Neutrophil (primary cell): ENCODE measurements around the gene EPHA7.

Source experiments
- H3K27ac ChIP-seq: fragments of 200-600 bp; sonication (generic); 2 replicates; pipeline ENCODE4 v1.5.1; 2016; ENCODE audit warnings: mild to moderate bottlenecking, moderate library complexity
- H3K27me3 ChIP-seq: fragments of 200-600 bp; sonication (generic); 2 replicates; pipeline ENCODE4 v1.6.0; 2016; ENCODE audit warnings: mild to moderate bottlenecking
- H3K36me3 ChIP-seq: fragments of 200-600 bp; sonication (generic); 2 replicates; pipeline ENCODE4 v1.5.1; 2017
- H3K4me1 ChIP-seq, 2 experiments: fragments of 200-600 bp in 1 of 2; sonication (generic) in 1 of 2; 1 replicate in 1 of 2; 2 replicates in 1 of 2; pipeline versions ENCODE4 v1.5.1 to v1.6.1; 2013 to 2016; ENCODE audit warnings: low read depth in 1 of 2, low read length in 1 of 2, mild to moderate bottlenecking in 1 of 2, moderate library complexity in 1 of 2; ENCODE audit not compliant: control insufficient read depth in 1 of 2, insufficient read depth in 1 of 2
- H3K4me3 ChIP-seq, 2 experiments: fragments of 200-600 bp in 1 of 2; sonication (generic) in 1 of 2; 1 replicate in 1 of 2; 2 replicates in 1 of 2; pipeline ENCODE4 v1.5.1; 2013 to 2016; ENCODE audit warnings: low read depth in 1 of 2, low read length in 1 of 2, mild to moderate bottlenecking in 1 of 2, moderate library complexity in 1 of 2
- H3K9me3 ChIP-seq: fragments of 200-600 bp; sonication (generic); 2 replicates; pipeline ENCODE4 v1.5.1; 2016
- TF ChIP-seq, protein P1 (sequence below): fragments of 200-600 bp; sonication (generic); IDR thresholded peaks from 2 replicates; pipeline ENCODE4 v1.5.1; 2016; ENCODE audit warnings: antibody characterized with exemption

The EPHA7 gene

DNA sequence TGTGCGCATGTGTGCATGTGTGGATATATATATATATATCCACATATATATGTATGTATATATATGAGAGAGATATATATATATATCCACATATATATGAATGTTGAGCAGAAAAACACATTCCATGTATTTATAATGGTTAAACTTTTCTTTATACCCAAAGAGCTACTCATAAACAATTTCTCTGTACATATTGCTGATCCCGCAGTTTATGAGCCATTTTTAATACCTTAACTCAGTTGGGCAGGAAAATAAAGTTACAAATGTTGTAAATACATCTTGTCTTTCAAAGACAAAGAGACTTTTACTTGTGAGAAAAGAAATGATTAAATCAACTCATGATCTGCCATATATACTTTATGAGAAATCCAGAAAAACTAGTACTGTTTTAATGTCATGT lies 18.1 kb upstream of the EPHA7 start:
- no peaks in the 10 kb centered on the region for H3K27me3 ChIP-seq
- no peaks in the 10 kb centered on the region for H3K9me3 ChIP-seq
- TF ChIP-seq, protein P1, sequence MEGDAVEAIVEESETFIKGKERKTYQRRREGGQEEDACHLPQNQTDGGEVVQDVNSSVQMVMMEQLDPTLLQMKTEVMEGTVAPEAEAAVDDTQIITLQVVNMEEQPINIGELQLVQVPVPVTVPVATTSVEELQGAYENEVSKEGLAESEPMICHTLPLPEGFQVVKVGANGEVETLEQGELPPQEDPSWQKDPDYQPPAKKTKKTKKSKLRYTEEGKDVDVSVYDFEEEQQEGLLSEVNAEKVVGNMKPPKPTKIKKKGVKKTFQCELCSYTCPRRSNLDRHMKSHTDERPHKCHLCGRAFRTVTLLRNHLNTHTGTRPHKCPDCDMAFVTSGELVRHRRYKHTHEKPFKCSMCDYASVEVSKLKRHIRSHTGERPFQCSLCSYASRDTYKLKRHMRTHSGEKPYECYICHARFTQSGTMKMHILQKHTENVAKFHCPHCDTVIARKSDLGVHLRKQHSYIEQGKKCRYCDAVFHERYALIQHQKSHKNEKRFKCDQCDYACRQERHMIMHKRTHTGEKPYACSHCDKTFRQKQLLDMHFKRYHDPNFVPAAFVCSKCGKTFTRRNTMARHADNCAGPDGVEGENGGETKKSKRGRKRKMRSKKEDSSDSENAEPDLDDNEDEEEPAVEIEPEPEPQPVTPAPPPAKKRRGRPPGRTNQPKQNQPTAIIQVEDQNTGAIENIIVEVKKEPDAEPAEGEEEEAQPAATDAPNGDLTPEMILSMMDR = no peak
- no peak overlapping the region for H3K27ac ChIP-seq
- no peak overlapping the region for H3K4me3 ChIP-seq
- H3K4me1 ChIP-seq = no peaks in the 10 kb centered on the region
- H3K36me3 ChIP-seq = no peaks in the 10 kb centered on the region

DNA sequence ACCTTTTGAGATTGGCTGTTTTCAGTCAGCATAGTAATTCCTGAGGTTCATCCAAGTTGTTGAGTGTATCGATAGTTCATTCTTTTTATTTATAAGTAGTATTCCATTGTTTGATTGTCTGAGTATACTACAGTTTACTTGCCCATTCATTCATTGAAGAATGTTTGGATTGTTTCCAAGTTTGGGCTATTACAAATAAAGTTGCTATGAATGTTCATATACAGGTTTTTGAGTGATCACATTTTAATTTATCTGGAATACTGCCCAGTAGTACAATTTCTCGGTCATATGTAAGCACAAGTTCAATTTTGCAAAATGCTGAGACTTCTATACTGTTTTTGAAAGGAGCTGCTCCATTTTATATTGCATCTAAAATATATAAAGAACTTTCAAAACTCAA lies 14.2 kb upstream of the EPHA7 start:
- Histone ChIP-seq H3K4me3 (no peak overlapping the region), H3K27ac (no peak overlapping the region), H3K9me3 (no peaks in the 10 kb centered on the region), H3K36me3 (no peaks in the 10 kb centered on the region), H3K4me1 (no peaks in the 10 kb centered on the region), H3K27me3 (no peaks in the 10 kb centered on the region)
- TF ChIP-seq, protein P1 = no peak

DNA sequence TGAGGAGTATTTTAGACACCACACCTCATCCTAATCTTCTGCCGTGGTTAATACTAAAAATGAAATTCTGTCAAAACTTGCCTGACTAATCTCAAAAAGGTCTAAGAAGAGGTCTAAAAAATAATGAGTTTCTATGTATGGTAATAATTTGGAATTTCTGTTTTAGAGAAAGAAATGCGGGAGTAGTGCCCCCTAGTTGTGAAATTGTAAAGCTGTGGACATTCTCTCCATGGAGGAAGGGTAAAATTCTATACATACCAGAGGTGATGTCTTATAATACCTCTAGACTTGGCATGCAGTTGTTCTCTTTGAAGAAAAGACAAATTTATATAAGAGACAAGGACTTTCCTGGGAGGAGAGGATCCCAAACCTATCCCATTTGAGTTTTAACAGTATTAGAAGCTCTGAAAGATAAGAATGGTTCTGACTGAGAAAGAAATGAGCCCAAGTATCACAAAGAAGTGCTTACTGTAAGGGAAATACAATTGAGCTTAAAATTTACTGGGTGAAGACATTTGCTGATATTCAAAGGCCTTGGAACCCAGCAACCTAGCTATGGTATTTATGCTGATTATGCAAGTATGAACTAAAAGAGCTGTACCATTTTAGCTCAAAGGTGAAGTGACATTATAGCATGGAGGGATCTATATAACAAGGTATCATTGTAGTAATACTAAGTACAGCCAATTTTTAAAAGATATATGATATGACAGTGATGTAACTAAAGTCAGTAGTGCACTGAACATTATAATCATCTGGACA lies 5.1 kb upstream of the EPHA7 start:
- no peaks in the 10 kb centered on the region for H3K9me3 ChIP-seq
- TF ChIP-seq, protein P1 = no peak
- H3K36me3 ChIP-seq = no peaks in the 10 kb centered on the region
- no peak overlapping the region for H3K27ac ChIP-seq
- peaks cover 41% of the 10 kb centered on the region for H3K27me3 ChIP-seq
- peaks cover 3 to 4% of the 10 kb centered on the region in 2 experiments for H3K4me1 ChIP-seq
- H3K4me3 ChIP-seq = no peak overlapping the region

DNA sequence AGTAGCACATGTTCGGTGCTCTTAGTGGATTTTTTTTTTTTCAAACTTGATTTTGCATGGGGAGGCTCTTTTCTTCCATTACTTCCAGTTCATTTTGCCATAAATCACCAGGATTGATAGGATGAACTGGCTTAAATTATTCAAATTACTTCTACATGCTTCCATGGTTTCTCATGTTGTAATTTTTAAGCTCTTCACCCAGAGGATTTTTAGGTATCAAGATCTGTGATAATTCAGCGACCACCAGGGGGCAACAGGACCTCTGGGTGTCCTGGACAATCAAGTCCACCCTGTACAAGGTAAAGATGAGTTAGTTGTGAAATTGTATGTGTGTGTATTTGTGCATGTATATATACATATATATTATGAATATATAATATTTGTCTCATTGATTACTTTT lies 4.2 kb upstream of the EPHA7 start:
- Histone ChIP-seq H3K9me3 (no peaks in the 10 kb centered on the region), H3K4me3 (no peak overlapping the region), H3K27me3 (peaks cover 50% of the 10 kb centered on the region), H3K36me3 (no peaks in the 10 kb centered on the region), H3K4me1 (peaks cover 7 to 12% of the 10 kb centered on the region in 2 experiments), H3K27ac (no peak overlapping the region)
- TF ChIP-seq, protein P1 = no peak

DNA sequence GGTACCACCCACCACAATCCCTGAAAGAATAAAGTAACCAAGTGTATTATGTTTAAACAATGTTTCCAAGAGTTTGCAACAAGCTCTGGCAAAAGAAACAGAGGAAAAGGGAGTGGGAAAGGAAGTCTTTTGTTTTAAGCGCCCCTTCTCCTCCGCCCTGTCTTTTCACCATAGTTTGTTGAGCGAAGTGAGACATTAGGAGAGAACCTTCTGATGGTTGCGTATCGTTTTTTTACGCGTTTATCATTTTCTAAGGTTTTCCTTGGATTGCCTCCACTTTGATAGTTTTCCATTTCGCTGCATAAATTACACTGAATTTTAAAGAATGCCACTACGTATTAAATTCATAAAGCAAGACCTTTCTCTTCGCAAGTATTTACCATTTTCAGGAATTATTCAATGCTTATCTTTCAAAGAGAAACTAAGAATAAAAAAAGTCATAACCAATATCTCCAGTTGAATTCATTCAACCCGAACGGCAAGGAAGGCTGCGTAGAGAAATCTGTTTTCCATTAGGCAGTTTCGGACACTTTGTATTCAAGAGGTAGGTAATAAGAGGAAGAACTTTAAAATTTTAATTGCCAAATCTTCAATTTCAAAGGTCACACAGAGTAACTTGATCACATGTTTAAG lies 920 bp upstream of the EPHA7 start:
- H3K36me3 ChIP-seq = no peaks in the 10 kb centered on the region
- no peak overlapping the region for H3K27ac ChIP-seq
- peaks cover 7 to 16% of the 10 kb centered on the region in 2 experiments for H3K4me1 ChIP-seq
- H3K9me3 ChIP-seq = no peaks in the 10 kb centered on the region
- TF ChIP-seq, protein P1 = no peak
- peaks cover 83% of the 10 kb centered on the region for H3K27me3 ChIP-seq
- no peak overlapping the region for H3K4me3 ChIP-seq
